Activated T-cell treated with anti-CD3 and anti-CD28 coated beads, Interleukin-2, amount 50 U/mL, for 4 hours (primary cell): Measurements from ENCODE around the gene CPLX1. TPM values are rescaled to one million over a fixed set of nuclear protein-coding genes. Genes with fewer than 3 reads are reported as not detected.
A peak's percentile ranks its signal among the peaks of the same experiment; 100 is the strongest.
"Not testable (repeated sequence)": the region's sequence is repeated elsewhere in the genome, so short reads cannot be mapped to it uniquely, and the experiment has no call there.

Experiments used
- ATAC-seq, 2 donors: fragments of 200-7000 bp; cut with Tn5 transposase; one replicate each; pipeline ENCODE4 v1.10.0; 2021
- DNase-seq: peaks from one replicate; pipeline ENCODE4 v3.0.0-alpha.2; 2020
- H3K27me3 Mint-ChIP-seq: one replicate; pipeline ENCODE4 v1.8.0; 2021; ENCODE audit warnings: low read depth, mixed read lengths
- H3K36me3 Mint-ChIP-seq: one replicate; pipeline ENCODE4 v1.8.0; 2022; ENCODE audit warnings: mixed read lengths; ENCODE audit not compliant: insufficient read depth
- H3K4me1 Mint-ChIP-seq: one replicate; pipeline ENCODE4 v1.8.0; 2021; ENCODE audit warnings: low read depth, mixed read lengths
- H3K4me3 Mint-ChIP-seq: one replicate; pipeline ENCODE4 v1.8.0; 2021; ENCODE audit warnings: mild to moderate bottlenecking, moderate library complexity, mixed read lengths
- H3K9me3 Mint-ChIP-seq: one replicate; pipeline ENCODE4 v1.8.0; 2021; ENCODE audit warnings: mixed read lengths
- total RNA-seq, 3 donors: library from RNA; stranded (reverse); gene quantifications; one replicate each; pipeline ENCODE4 v1.2.1, GENCODE V29; 2021

CPLX1 gene
- total RNA-seq, 3 donors from 2014 or later, result 0.50 to 1.0 (median 0.58) TPM

DNA sequence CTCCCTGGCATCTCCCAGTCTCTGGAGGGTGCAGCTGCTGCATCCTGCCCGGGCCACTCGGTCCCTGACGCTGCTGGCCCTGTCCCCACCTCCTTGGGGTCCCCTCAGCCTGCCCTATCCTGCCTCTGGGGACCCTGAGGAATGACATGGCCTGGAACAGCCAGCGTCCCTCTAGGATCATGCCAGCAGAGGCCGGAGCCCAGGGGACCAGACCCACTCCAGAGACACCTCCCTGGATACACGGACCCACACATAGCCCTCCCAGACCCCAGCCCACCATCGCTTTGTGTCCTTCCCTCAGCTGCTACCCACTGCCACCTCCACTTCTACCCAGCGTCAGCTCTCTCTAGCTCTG, 35.5 kb downstream of the CPLX1 start:
- Mint-ChIP-seq H3K27me3 (peaks cover 41% of the 10 kb centered on the region), H3K9me3 (no peaks in the 10 kb centered on the region), H3K36me3 (no peaks in the 10 kb centered on the region), H3K4me3 (no peak overlapping the region), H3K4me1 (peaks cover 23% of the 10 kb centered on the region)
- no peak for ATAC-seq
- no peak for DNase-seq

DNA sequence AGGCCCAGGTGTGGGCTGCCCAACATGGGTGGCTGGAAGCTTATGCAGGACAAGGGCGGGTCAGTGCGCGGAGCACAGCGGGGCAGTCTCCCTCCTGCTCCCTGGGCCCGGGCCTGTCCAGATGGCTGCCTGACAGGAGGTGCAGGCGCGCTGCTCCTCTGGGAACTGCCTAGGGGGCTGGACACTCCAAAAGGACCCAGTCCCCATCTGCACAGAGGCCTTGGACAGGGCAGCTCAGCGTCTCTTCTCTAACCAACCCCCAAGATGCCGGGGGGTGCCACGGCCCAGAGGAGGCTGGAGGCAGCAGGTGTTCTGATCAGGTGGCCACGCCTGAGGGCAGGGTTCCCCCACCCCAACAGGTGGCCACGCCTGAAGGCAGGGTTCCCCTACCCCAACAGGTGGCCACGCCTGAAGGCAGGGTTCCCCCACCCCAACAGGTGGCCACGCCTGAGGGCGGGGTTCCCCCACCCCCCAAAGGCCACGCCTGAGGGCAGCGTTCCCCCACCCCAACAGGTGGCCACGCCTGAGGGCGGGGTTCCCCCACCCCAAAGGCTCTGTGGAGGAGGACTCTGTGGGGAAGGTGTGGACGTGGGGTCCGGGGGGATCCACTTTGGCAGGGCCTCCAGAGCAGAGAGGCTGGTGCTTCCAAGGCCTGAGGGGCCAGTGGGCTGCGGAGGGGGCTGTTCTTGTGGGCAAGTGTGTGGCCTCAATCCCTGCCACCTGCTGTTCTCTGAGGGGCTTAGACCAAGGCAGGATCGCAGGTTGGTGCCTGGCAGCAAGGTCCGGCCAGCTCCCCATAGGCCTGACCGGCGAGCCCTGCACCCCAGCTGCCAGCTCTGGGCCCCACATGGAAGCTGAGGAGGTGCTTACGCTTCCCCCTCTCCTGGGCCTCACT, 36.1 kb downstream of the CPLX1 start:
- DNase-seq (no peak), ATAC-seq (no peak)
- Mint-ChIP-seq H3K27me3 (peaks cover 44% of the 10 kb centered on the region), H3K9me3 (no peaks in the 10 kb centered on the region), H3K4me1 (peaks cover 25% of the 10 kb centered on the region), H3K4me3 (no peak overlapping the region), H3K36me3 (no peaks in the 10 kb centered on the region)

DNA sequence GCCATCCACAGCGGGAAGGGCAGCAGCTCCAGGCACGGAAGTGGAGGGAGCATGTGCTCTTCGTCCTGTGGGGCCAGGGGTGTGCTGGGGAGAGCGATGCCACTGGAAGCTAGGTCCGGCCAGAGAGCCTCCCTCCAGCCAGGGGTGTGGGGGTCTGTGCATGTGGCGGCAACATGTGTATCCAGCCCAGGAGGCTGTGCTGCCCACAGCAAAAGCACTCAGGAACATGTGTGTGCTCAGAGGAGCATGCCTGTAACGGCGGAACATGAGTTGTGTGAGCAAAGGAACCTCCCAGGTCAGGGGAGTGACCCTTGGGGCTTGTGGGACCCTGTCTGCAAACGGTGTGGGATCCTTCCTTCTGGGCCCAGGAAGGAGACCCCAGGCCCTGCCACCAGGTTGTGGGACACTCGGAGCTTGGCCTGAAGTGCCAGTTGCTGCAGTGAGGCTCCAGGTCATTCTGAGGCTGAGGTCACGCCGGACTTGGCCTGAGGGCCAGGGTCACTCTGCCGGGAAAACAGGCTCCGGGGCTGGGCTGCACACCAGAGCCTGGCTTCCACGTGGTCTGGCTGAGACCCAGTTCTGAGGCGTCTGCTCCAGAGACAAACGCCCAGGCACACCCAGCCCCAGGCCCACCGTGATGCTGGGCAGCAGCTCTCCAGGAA, 37.2 kb downstream of the CPLX1 start:
- Mint-ChIP-seq H3K4me3 (no peak overlapping the region), H3K4me1 (peaks cover 18% of the 10 kb centered on the region)
- no peak for ATAC-seq

DNA sequence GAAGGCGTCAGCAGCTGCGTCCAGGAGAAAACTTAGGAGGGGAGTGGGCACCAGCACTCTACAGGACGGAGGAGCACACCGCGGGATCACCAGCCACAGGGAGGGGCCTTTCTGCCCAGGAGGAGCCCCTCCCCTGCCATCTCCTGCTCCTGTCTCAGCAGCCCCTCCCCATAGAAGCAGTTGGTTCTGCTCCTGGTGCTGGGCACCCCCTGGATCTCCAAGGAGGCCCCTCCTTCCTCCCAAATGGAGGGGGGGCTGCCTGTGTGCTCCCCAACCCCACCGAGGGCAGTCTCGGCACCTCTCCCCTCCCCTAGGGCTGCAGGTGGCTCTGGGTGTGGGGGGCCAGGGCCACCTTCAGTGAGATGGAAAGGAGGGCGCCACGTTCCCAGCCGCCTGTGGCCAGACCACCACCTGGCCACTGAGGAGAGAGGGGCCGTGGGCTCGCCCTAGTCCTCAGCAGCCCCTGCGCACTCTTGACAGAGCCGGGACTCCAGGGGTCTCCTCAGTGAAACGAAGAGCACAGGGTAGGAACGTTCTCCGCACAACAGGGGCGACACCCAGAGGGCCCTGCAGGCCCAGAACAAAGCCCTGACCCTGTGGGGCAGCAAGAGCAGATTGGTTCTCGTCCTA, 37.8 kb downstream of the CPLX1 start:
- ATAC-seq, result no peak
- Mint-ChIP-seq H3K4me3 (no peak overlapping the region), H3K27me3 (peaks cover 37% of the 10 kb centered on the region), H3K36me3 (no peaks in the 10 kb centered on the region), H3K4me1 (peaks cover 15% of the 10 kb centered on the region), H3K9me3 (no peaks in the 10 kb centered on the region)
- DNase-seq, result no peak

More for the DNA sequence above, 37.2 kb downstream of the CPLX1 start:
- DNase-seq, result no peak
- Mint-ChIP-seq H3K27me3 (peaks cover 39% of the 10 kb centered on the region), H3K36me3 (no peaks in the 10 kb centered on the region), H3K9me3 (no peaks in the 10 kb centered on the region)

DNA sequence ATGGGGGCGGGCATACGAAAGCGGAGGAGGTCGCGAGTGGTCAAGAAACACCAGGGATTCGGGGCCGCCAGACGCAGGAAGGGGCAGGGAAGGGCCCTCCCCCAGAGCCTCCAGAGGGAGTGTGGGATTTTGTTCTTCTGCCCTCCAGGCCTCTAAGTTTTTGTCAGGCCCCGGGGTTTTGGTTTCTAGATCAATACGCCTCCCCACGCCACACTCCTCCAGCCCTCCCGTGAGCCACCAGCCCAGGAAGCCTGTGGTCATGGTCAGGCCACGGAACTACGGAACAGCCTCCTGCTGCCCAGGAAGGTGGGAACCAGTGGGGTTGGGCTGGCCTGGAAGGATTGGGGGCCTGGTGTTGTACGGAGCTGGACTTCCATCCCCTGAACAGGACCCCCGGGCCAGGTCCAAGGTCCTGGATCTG, 38.4 kb downstream of the CPLX1 start:
- no peaks in the 10 kb centered on the region for H3K36me3 Mint-ChIP-seq
- peaks cover 31% of the 10 kb centered on the region for H3K27me3 Mint-ChIP-seq
- H3K4me1 Mint-ChIP-seq, result peaks cover 9% of the 10 kb centered on the region
- H3K4me3 Mint-ChIP-seq, result peak overlapping the region; percentile 2
- no peak for DNase-seq
- no peaks in the 10 kb centered on the region for H3K9me3 Mint-ChIP-seq
- no peak for ATAC-seq

- Mint-ChIP-seq H3K4me1 (peaks cover 15% of the 10 kb centered on the region), H3K9me3 (no peaks in the 10 kb centered on the region), H3K27me3 (peaks cover 29% of the 10 kb centered on the region), H3K4me3 (no peak overlapping the region), H3K36me3 (no peaks in the 10 kb centered on the region)
- ATAC-seq, result no peak
- DNase-seq, result no peak
Observed at GRCh38 chr4:786861-787300, 39.0 kb downstream of the CPLX1 start.

GRCh38 chr4:786074-786741, 39.7 kb downstream of the CPLX1 start:
- no peaks in the 10 kb centered on the region for H3K9me3 Mint-ChIP-seq
- ATAC-seq, result no peak
- H3K36me3 Mint-ChIP-seq, result no peaks in the 10 kb centered on the region
- peaks cover 15% of the 10 kb centered on the region for H3K4me1 Mint-ChIP-seq
- no peak for DNase-seq
- no peak overlapping the region for H3K4me3 Mint-ChIP-seq
- peaks cover 29% of the 10 kb centered on the region for H3K27me3 Mint-ChIP-seq

GRCh38 chr4:785332-786073, 40.4 kb downstream of the CPLX1 start:
- H3K27me3 Mint-ChIP-seq, result peaks cover 25% of the 10 kb centered on the region
- H3K4me3 Mint-ChIP-seq, result peak overlapping the region; percentile 48
- peaks cover under 1% of the 10 kb centered on the region for H3K36me3 Mint-ChIP-seq
- ATAC-seq (no peak), DNase-seq (no peak)
- H3K4me1 Mint-ChIP-seq, result peaks cover 17% of the 10 kb centered on the region
- no peaks in the 10 kb centered on the region for H3K9me3 Mint-ChIP-seq

GRCh38 chr4:784401-785331, 41.3 kb downstream of the CPLX1 start:
- peaks cover 24% of the 10 kb centered on the region for H3K27me3 Mint-ChIP-seq
- H3K36me3 Mint-ChIP-seq, result peaks cover 8% of the 10 kb centered on the region
- peaks cover 26% of the 10 kb centered on the region for H3K4me1 Mint-ChIP-seq
- ATAC-seq (no peak), DNase-seq (no peak)
- peak overlapping the region; percentile 37 for H3K4me3 Mint-ChIP-seq
- no peaks in the 10 kb centered on the region for H3K9me3 Mint-ChIP-seq

GRCh38 chr4:781493-782216, 44.3 kb downstream of the CPLX1 start:
- Mint-ChIP-seq H3K36me3 (peaks cover 15% of the 10 kb centered on the region), H3K4me3 (peak overlapping the region; percentile 88), H3K4me1 (peaks cover 47% of the 10 kb centered on the region), H3K27me3 (peaks cover 16% of the 10 kb centered on the region), H3K9me3 (no peaks in the 10 kb centered on the region)
- DNase-seq, result peak; percentile 98
- peak; percentile 93 to 94 for ATAC-seq

- no peaks in the 10 kb centered on the region for H3K9me3 Mint-ChIP-seq
- H3K4me1 Mint-ChIP-seq, result peaks cover 51% of the 10 kb centered on the region
- peaks cover 16% of the 10 kb centered on the region for H3K27me3 Mint-ChIP-seq
- H3K36me3 Mint-ChIP-seq, result peaks cover 20% of the 10 kb centered on the region
- no peak for DNase-seq
- peak in 1 of 2 donors; percentile 2 for ATAC-seq
- peak overlapping the region; percentile 88 for H3K4me3 Mint-ChIP-seq
Observed at GRCh38 chr4:780716-781492, 45.0 kb downstream of the CPLX1 start.

DNA sequence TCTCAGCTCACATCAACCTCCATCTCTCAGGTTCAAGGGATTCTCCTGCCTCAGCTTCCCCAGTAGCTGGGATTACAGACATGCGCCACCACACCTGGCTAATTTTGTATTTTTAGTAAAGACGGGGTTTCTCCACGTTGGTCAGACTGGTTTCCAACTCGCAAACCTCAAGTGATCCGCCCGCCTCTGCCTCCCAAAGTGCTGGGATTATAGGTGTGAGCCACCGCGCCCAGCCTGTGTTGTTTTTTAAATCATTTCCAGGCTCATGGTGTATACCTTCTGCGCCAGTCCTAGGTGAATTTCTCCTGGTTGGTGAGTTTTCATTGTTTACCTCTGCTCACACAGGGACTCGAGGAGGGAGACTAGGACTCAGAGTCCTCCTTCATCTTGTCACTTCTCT, 45.7 kb downstream of the CPLX1 start:
- peaks cover 22% of the 10 kb centered on the region for H3K36me3 Mint-ChIP-seq
- H3K4me1 Mint-ChIP-seq, result peaks cover 56% of the 10 kb centered on the region

More for the DNA sequence above, 45.7 kb downstream of the CPLX1 start:
- H3K4me3 Mint-ChIP-seq, result peak overlapping the region; percentile 88
- DNase-seq, ATAC-seq, H3K9me3 Mint-ChIP-seq: not testable (repeated sequence)
- H3K27me3 Mint-ChIP-seq, result peaks cover 13% of the 10 kb centered on the region
